ENCODE measurements around the gene EPB41L1.

The EPB41L1 gene

GRCh38 chr20:36197271-36197670 lies 42.7 kb downstream of the EPB41L1 start:
- no peak for DNase-seq

GRCh38 chr20:36199345-36200257 lies 45.1 kb downstream of the EPB41L1 start:
- DNase-seq, result peak; percentile 68

- DNase-seq, result no peak
Measured at GRCh38 chr20:36200451-36200850, 45.9 kb downstream of the EPB41L1 start.

- no peak for DNase-seq
Measured at GRCh38 chr20:36201198-36201597, 46.7 kb downstream of the EPB41L1 start.

GRCh38 chr20:36202891-36203338 lies 48.4 kb downstream of the EPB41L1 start:
- DNase-seq, result peak; percentile 74

- DNase-seq, result no peak
Measured at GRCh38 chr20:36203861-36204260, 49.3 kb downstream of the EPB41L1 start.

- no peak for DNase-seq
Measured at GRCh38 chr20:36205026-36205425, 50.5 kb downstream of the EPB41L1 start.

GRCh38 chr20:36206068-36206467 lies 51.5 kb downstream of the EPB41L1 start:
- DNase-seq, result no peak

GRCh38 chr20:36206641-36207040 lies 52.1 kb downstream of the EPB41L1 start:
- no peak for DNase-seq

- no peak for DNase-seq
Measured at GRCh38 chr20:36207602-36208001, 53.1 kb downstream of the EPB41L1 start.

- no peak for DNase-seq
Measured at GRCh38 chr20:36208257-36208656, 53.7 kb downstream of the EPB41L1 start.

- DNase-seq, result no peak
Measured at GRCh38 chr20:36210436-36211021, 56.0 kb downstream of the EPB41L1 start.

- no peak for DNase-seq
Measured at GRCh38 chr20:36213362-36213761, 58.8 kb downstream of the EPB41L1 start.

GRCh38 chr20:36214684-36215256 lies 60.2 kb downstream of the EPB41L1 start:
- peak; percentile 29 for DNase-seq

GRCh38 chr20:36215778-36216177 lies 61.2 kb downstream of the EPB41L1 start:
- no peak for DNase-seq

- no peak for DNase-seq
Measured at GRCh38 chr20:36216314-36217025, 61.9 kb downstream of the EPB41L1 start.

- no peak for DNase-seq
Measured at GRCh38 chr20:36217226-36217625, 62.7 kb downstream of the EPB41L1 start.

GRCh38 chr20:36218380-36219064 lies 64.0 kb downstream of the EPB41L1 start:
- DNase-seq, result no peak

- DNase-seq, result no peak
Measured at GRCh38 chr20:36219671-36220220, 65.2 kb downstream of the EPB41L1 start.

GRCh38 chr20:36225666-36226065 lies 71.1 kb downstream of the EPB41L1 start:
- DNase-seq, result no peak

- no peak for DNase-seq
Measured at GRCh38 chr20:36228770-36229169, 74.2 kb downstream of the EPB41L1 start.

- DNase-seq, result no peak
Measured at GRCh38 chr20:36230019-36230418, 75.5 kb downstream of the EPB41L1 start.
